ENCODE measurements around the gene CMTR1.

CMTR1 gene

GRCh38 chr6:37477191-37477590 lies 44.2 kb downstream of the CMTR1 start:
- Histone ChIP-seq H3K27me3 (ENCODE audit: control insufficient read depth in 2 of 2, insufficient read depth in 2 of 2, low read length in 2 of 2) (no peaks in the 10 kb centered on the region), H3K4me3 (ENCODE audit: low read length in 2 of 2) (no peak overlapping the region), H3K9ac (ENCODE audit: low read depth in 1 of 2, low read length in 2 of 2) (no peak overlapping the region), H3K4me1 (ENCODE audit: control insufficient read depth in 2 of 2, insufficient read depth in 2 of 2, low read length in 2 of 2) (no peaks in the 10 kb centered on the region), H3K36me3 (ENCODE audit: control insufficient read depth in 2 of 2, insufficient read depth in 2 of 2, low read length in 2 of 2) (peaks cover 54 to 84% of the 10 kb centered on the region in 2 donors), H3K27ac (ENCODE audit: low read depth in 2 of 2, low read length in 2 of 2) (no peak overlapping the region), H3K9me3 (ENCODE audit: control insufficient read depth in 2 of 2, low read length in 2 of 2) (no peaks in the 10 kb centered on the region)

GRCh38 chr6:37477656-37478435 lies 44.8 kb downstream of the CMTR1 start:
- H3K9me3 ChIP-seq (ENCODE audit: control insufficient read depth in 2 of 2, low read length in 2 of 2), result no peaks in the 10 kb centered on the region
- no peaks in the 10 kb centered on the region for H3K4me1 ChIP-seq (ENCODE audit: control insufficient read depth in 2 of 2, insufficient read depth in 2 of 2, low read length in 2 of 2)
- no peak overlapping the region for H3K9ac ChIP-seq (ENCODE audit: low read depth in 1 of 2, low read length in 2 of 2)
- no peak overlapping the region for H3K27ac ChIP-seq (ENCODE audit: low read depth in 2 of 2, low read length in 2 of 2)
- H3K36me3 ChIP-seq (ENCODE audit: control insufficient read depth in 2 of 2, insufficient read depth in 2 of 2, low read length in 2 of 2), result peaks cover 59 to 85% of the 10 kb centered on the region in 2 donors
- no peaks in the 10 kb centered on the region for H3K27me3 ChIP-seq (ENCODE audit: control insufficient read depth in 2 of 2, insufficient read depth in 2 of 2, low read length in 2 of 2)
- H3K4me3 ChIP-seq (ENCODE audit: low read length in 2 of 2), result no peak overlapping the region

- Histone ChIP-seq H3K27me3 (ENCODE audit: control insufficient read depth in 2 of 2, insufficient read depth in 2 of 2, low read length in 2 of 2) (no peaks in the 10 kb centered on the region), H3K9me3 (ENCODE audit: control insufficient read depth in 2 of 2, low read length in 2 of 2) (no peaks in the 10 kb centered on the region), H3K27ac (ENCODE audit: low read depth in 2 of 2, low read length in 2 of 2) (no peak overlapping the region), H3K36me3 (ENCODE audit: control insufficient read depth in 2 of 2, insufficient read depth in 2 of 2, low read length in 2 of 2) (peaks cover 51 to 88% of the 10 kb centered on the region in 2 donors), H3K4me1 (ENCODE audit: control insufficient read depth in 2 of 2, insufficient read depth in 2 of 2, low read length in 2 of 2) (no peaks in the 10 kb centered on the region), H3K9ac (ENCODE audit: low read depth in 1 of 2, low read length in 2 of 2) (no peak overlapping the region), H3K4me3 (ENCODE audit: low read length in 2 of 2) (no peak overlapping the region)
Observed at GRCh38 chr6:37478827-37479226, 45.8 kb downstream of the CMTR1 start.

GRCh38 chr6:37479266-37479854 lies 46.3 kb downstream of the CMTR1 start:
- no peak overlapping the region for H3K4me3 ChIP-seq (ENCODE audit: low read length in 2 of 2)
- no peak overlapping the region for H3K9ac ChIP-seq (ENCODE audit: low read depth in 1 of 2, low read length in 2 of 2)
- H3K4me1 ChIP-seq (ENCODE audit: control insufficient read depth in 2 of 2, insufficient read depth in 2 of 2, low read length in 2 of 2), result no peaks in the 10 kb centered on the region
- peaks cover 46 to 82% of the 10 kb centered on the region in 2 donors for H3K36me3 ChIP-seq (ENCODE audit: control insufficient read depth in 2 of 2, insufficient read depth in 2 of 2, low read length in 2 of 2)
- H3K9me3 ChIP-seq (ENCODE audit: control insufficient read depth in 2 of 2, low read length in 2 of 2), result no peaks in the 10 kb centered on the region
- no peaks in the 10 kb centered on the region for H3K27me3 ChIP-seq (ENCODE audit: control insufficient read depth in 2 of 2, insufficient read depth in 2 of 2, low read length in 2 of 2)
- H3K27ac ChIP-seq (ENCODE audit: low read depth in 2 of 2, low read length in 2 of 2), result no peak overlapping the region

GRCh38 chr6:37480118-37480736 lies 47.2 kb downstream of the CMTR1 start:
- no peak overlapping the region for H3K9ac ChIP-seq (ENCODE audit: low read depth in 1 of 2, low read length in 2 of 2)
- no peaks in the 10 kb centered on the region for H3K4me1 ChIP-seq (ENCODE audit: control insufficient read depth in 2 of 2, insufficient read depth in 2 of 2, low read length in 2 of 2)
- H3K9me3 ChIP-seq (ENCODE audit: control insufficient read depth in 2 of 2, low read length in 2 of 2), result no peaks in the 10 kb centered on the region
- no peaks in the 10 kb centered on the region for H3K27me3 ChIP-seq (ENCODE audit: control insufficient read depth in 2 of 2, insufficient read depth in 2 of 2, low read length in 2 of 2)
- no peak overlapping the region for H3K4me3 ChIP-seq (ENCODE audit: low read length in 2 of 2)
- no peak overlapping the region for H3K27ac ChIP-seq (ENCODE audit: low read depth in 2 of 2, low read length in 2 of 2)
- H3K36me3 ChIP-seq (ENCODE audit: control insufficient read depth in 2 of 2, insufficient read depth in 2 of 2, low read length in 2 of 2), result peaks cover 38 to 74% of the 10 kb centered on the region in 2 donors

GRCh38 chr6:37480951-37481534 lies 48.0 kb downstream of the CMTR1 start:
- Histone ChIP-seq H3K27ac (ENCODE audit: low read depth in 2 of 2, low read length in 2 of 2) (no peak overlapping the region), H3K36me3 (ENCODE audit: control insufficient read depth in 2 of 2, insufficient read depth in 2 of 2, low read length in 2 of 2) (peaks cover 36 to 66% of the 10 kb centered on the region in 2 donors), H3K9ac (ENCODE audit: low read depth in 1 of 2, low read length in 2 of 2) (no peak overlapping the region), H3K27me3 (ENCODE audit: control insufficient read depth in 2 of 2, insufficient read depth in 2 of 2, low read length in 2 of 2) (no peaks in the 10 kb centered on the region), H3K4me1 (ENCODE audit: control insufficient read depth in 2 of 2, insufficient read depth in 2 of 2, low read length in 2 of 2) (no peaks in the 10 kb centered on the region), H3K9me3 (ENCODE audit: control insufficient read depth in 2 of 2, low read length in 2 of 2) (no peaks in the 10 kb centered on the region), H3K4me3 (ENCODE audit: low read length in 2 of 2) (no peak overlapping the region)

GRCh38 chr6:37481711-37482605 lies 48.9 kb downstream of the CMTR1 start:
- H3K9ac ChIP-seq (ENCODE audit: low read depth in 1 of 2, low read length in 2 of 2), result no peak overlapping the region
- no peak overlapping the region for H3K27ac ChIP-seq (ENCODE audit: low read depth in 2 of 2, low read length in 2 of 2)
- no peak overlapping the region for H3K4me3 ChIP-seq (ENCODE audit: low read length in 2 of 2)
- H3K27me3 ChIP-seq (ENCODE audit: control insufficient read depth in 2 of 2, insufficient read depth in 2 of 2, low read length in 2 of 2), result no peaks in the 10 kb centered on the region
- peaks cover 29 to 57% of the 10 kb centered on the region in 2 donors for H3K36me3 ChIP-seq (ENCODE audit: control insufficient read depth in 2 of 2, insufficient read depth in 2 of 2, low read length in 2 of 2)
- no peaks in the 10 kb centered on the region for H3K9me3 ChIP-seq (ENCODE audit: control insufficient read depth in 2 of 2, low read length in 2 of 2)
- no peaks in the 10 kb centered on the region for H3K4me1 ChIP-seq (ENCODE audit: control insufficient read depth in 2 of 2, insufficient read depth in 2 of 2, low read length in 2 of 2)

GRCh38 chr6:37482606-37483251 lies 49.7 kb downstream of the CMTR1 start:
- Histone ChIP-seq H3K9ac (ENCODE audit: low read depth in 1 of 2, low read length in 2 of 2) (no peak overlapping the region), H3K9me3 (ENCODE audit: control insufficient read depth in 2 of 2, low read length in 2 of 2) (no peaks in the 10 kb centered on the region), H3K36me3 (ENCODE audit: control insufficient read depth in 2 of 2, insufficient read depth in 2 of 2, low read length in 2 of 2) (peaks cover 28 to 51% of the 10 kb centered on the region in 2 donors), H3K4me1 (ENCODE audit: control insufficient read depth in 2 of 2, insufficient read depth in 2 of 2, low read length in 2 of 2) (no peaks in the 10 kb centered on the region), H3K27ac (ENCODE audit: low read depth in 2 of 2, low read length in 2 of 2) (no peak overlapping the region), H3K27me3 (ENCODE audit: control insufficient read depth in 2 of 2, insufficient read depth in 2 of 2, low read length in 2 of 2) (no peaks in the 10 kb centered on the region), H3K4me3 (ENCODE audit: low read length in 2 of 2) (no peak overlapping the region)

- Histone ChIP-seq H3K9me3 (ENCODE audit: control insufficient read depth in 2 of 2, low read length in 2 of 2) (no peaks in the 10 kb centered on the region), H3K36me3 (ENCODE audit: control insufficient read depth in 2 of 2, insufficient read depth in 2 of 2, low read length in 2 of 2) (peaks cover 23 to 45% of the 10 kb centered on the region in 2 donors), H3K4me3 (ENCODE audit: low read length in 2 of 2) (no peak overlapping the region), H3K9ac (ENCODE audit: low read depth in 1 of 2, low read length in 2 of 2) (no peak overlapping the region), H3K27ac (ENCODE audit: low read depth in 2 of 2, low read length in 2 of 2) (no peak overlapping the region), H3K4me1 (ENCODE audit: control insufficient read depth in 2 of 2, insufficient read depth in 2 of 2, low read length in 2 of 2) (no peaks in the 10 kb centered on the region), H3K27me3 (ENCODE audit: control insufficient read depth in 2 of 2, insufficient read depth in 2 of 2, low read length in 2 of 2) (no peaks in the 10 kb centered on the region)
Observed at GRCh38 chr6:37483252-37483901, 50.4 kb downstream of the CMTR1 start.
